DND-41 (cell line): Measurements from ENCODE around the gene DPF3.

Source experiments
- EZH2 ChIP-seq: IDR thresholded peaks from 3 replicates; pipeline ENCODE4 v1.6.1; 2012; ENCODE audit warnings: borderline replicate concordance, low read depth, mild to moderate bottlenecking, moderate library complexity, low read length, inconsistent platforms; ENCODE audit not compliant: severe bottlenecking
- TF ChIP-seq, protein P1 (sequence below): IDR thresholded peaks from 2 replicates; pipeline ENCODE4 v1.5.1; 2012; ENCODE audit warnings: borderline replicate concordance, low read length, moderate library complexity, mild to moderate bottlenecking; ENCODE audit not compliant: poor library complexity, severe bottlenecking; ENCODE audit errors: extremely low read depth

DNA sequence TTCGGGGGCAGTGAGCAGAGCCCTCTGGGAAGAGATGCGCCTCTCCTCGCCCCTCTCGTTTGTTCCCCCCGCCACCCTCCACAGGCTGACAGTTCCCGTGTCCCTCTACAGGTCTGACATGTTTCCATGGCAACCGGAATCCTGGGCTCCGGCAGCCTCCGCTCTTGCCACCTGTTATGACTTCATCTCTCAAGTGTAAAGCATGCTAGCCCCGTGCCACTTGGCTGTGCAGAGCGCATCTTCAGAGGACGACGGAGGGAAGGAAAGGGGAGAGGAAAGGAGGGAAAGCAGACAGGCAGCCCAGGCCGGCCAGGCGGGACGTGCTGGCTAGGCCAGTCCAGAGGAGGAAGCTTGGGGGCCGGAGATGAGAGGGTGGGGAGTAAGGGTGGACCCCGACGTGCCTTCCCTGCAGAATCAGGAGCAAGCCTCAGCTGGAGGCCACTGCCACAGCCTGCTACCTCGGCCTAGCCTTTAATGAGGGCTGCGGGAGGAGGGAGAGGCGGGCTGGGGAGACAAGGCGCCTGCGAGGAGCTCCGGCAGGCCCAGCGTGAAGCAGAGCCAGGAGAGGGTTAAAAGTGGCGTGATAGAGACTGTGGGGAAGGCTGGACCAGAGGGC lies 214.3 kb downstream of the DPF3 start:
- TF ChIP-seq EZH2: no peak
- TF ChIP-seq, protein P1, sequence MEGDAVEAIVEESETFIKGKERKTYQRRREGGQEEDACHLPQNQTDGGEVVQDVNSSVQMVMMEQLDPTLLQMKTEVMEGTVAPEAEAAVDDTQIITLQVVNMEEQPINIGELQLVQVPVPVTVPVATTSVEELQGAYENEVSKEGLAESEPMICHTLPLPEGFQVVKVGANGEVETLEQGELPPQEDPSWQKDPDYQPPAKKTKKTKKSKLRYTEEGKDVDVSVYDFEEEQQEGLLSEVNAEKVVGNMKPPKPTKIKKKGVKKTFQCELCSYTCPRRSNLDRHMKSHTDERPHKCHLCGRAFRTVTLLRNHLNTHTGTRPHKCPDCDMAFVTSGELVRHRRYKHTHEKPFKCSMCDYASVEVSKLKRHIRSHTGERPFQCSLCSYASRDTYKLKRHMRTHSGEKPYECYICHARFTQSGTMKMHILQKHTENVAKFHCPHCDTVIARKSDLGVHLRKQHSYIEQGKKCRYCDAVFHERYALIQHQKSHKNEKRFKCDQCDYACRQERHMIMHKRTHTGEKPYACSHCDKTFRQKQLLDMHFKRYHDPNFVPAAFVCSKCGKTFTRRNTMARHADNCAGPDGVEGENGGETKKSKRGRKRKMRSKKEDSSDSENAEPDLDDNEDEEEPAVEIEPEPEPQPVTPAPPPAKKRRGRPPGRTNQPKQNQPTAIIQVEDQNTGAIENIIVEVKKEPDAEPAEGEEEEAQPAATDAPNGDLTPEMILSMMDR: no peak
